Activated T-cell treated with anti-CD3 and anti-CD28 coated beads, Interleukin-2, amount 50 U/mL, for 1 hour (primary cell): Measurements from ENCODE around the gene KHDRBS2.

Experiments
- DNase-seq: peaks from one replicate; pipeline ENCODE4 v3.0.0-alpha.2; 2020

The KHDRBS2 gene

GRCh38 chr6:62174548-62174947 is 111.5 kb downstream of the KHDRBS2 start:
- no peak for DNase-seq

DNA sequence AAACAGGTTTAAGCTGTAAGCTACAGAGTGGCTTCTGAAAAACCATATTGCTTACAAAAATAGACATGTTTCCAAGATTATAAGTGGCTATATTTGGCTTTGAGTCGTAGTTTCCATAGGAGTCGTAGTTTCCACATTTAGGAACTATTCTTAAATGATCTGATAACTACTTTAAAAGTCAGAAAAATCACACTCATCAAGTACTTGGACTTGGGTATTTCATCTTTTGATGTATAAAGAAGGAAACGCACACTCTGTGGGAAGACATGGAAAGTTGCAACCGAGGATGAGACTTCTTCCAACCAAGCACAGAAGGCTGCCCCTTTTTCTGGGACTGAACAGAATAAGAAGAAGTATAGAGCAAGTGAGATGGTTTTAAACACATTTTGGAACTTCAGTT is 118.3 kb downstream of the KHDRBS2 start:
- no peak for DNase-seq

DNA sequence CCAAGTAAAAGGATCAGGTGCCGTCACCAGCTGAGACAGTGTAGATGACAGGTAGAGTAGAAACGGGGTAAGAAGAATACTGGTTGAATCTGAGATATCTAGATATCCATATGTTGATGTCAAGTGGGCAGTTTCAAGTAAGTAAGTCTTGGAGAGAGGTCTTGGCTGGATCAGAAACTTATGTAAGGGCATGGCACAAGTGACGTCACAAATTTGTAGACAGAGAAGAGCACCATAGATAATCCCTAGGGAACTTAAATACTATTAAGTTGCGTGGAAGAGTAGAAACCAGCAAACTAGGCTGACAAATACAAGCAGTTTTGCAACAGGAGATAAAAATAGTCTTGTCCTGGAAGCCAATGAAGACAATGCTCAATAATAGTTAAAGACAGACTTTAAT is 123.2 kb downstream of the KHDRBS2 start:
- DNase-seq: no peak

GRCh38 chr6:62152796-62153195 is 133.2 kb downstream of the KHDRBS2 start:
- no peak for DNase-seq

DNA sequence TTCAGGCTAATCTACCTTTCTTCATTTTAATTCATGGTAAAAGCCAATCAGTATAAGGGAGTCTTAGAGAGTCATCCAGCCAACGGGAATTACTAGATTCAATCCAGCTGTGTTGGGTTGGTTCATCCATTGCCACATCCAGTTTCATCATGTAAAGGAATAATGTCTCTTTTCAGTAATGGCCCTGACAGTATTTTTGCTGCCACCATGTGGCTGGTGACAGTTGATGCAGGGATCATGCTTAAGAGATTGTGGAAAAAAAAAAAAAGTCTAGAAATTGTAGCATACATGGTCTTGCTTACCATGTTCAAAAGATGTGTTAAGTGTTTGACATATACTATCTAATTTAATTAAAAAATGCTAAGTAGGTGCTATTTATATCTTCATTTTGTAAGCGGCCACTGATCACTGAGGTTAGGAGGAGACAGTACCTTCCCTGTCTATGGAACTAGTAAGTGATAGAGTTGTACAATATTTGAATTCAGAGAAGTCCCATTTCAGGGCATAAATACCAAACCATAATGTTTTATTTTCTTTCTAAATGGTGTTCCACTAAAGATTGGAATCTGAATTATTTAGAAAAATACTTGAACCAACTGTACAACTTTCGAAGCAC is 135.9 kb downstream of the KHDRBS2 start:
- no peak for DNase-seq

DNA sequence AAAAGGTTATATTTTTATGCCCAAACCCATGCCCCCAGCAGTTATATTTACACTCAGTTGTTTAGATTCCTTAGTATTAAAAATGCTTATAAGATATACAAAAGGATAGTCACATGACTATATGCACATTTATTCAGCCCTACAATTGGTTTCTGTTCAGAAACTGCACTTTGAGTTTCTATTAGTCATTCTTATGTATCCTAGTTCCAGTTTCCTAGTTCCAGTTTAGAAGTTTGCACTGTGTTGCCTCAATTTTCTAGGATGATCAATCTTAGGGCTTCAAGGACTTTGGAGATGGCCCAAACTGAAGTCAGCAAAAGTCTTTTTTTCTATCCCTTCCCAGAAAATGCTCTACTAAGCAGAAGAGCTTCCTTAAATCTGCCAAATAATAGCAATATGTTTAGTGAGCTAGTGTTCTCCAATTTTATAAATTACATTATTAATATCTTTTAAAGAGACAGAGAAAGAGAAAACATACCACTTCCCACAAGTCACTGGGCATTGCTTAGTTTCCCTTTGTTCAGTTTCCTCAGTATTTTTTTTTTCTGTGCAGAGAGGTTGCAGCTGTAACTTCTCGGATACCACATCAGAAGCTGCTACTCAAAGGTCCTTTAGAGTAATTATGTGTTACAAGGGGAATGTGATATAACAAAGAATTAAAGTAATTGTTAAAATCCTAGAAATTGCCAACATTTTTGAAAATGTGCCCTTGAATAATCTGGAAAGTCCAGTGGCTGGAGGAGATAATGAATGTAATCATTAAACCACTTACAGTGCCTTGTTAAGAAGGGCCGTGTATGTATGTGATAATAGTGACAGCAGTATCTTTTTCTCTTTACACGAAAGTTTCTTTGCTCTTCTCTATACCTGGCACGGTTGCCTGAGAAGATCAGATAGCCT is 138.8 kb downstream of the KHDRBS2 start:
- DNase-seq: no peak

- DNase-seq: no peak
These were observed 156.9 kb downstream of the KHDRBS2 start for GRCh38 chr6:62129127-62129526.

DNA sequence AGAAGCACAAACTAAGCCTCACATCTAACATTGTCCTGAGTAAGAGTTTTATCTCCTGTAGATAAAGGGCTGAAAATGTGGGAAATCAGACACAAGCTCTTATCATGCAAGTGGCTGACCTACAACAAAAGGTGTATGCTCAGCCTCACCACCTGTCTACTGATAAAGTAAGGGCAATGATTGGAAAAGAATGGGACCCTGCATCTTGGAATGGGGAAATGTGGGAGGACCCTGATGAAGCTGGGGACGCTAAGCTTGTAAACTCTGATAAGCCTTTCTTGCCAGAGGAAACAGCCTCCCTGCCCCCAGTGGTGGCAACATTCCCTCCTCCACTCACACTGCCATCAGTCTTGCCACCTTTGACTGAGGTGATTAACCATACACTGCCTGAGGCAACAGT is 166.6 kb downstream of the KHDRBS2 start:
- DNase-seq: no peak

GRCh38 chr6:62103186-62103859 is 182.7 kb downstream of the KHDRBS2 start:
- DNase-seq: no peak

DNA sequence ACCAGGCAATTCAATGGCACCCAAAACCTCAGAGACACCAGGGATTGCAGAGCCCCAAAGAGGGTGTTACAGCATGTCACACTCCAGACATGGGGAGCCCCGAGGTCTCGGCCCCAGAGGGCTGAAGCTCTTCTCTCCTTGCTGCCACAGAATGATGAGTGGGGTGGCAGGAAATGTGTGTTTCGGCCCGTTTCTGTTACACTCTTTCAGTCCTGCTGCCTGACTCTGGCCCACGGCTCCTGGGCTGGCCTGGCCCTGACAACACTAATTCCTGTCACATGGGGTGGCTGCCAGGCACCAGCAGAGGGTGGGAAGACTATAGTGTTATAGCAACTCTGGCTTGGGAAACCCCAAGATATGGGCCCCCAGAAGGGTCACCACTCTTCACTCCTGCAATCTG is 183.6 kb downstream of the KHDRBS2 start:
- no peak for DNase-seq

DNA sequence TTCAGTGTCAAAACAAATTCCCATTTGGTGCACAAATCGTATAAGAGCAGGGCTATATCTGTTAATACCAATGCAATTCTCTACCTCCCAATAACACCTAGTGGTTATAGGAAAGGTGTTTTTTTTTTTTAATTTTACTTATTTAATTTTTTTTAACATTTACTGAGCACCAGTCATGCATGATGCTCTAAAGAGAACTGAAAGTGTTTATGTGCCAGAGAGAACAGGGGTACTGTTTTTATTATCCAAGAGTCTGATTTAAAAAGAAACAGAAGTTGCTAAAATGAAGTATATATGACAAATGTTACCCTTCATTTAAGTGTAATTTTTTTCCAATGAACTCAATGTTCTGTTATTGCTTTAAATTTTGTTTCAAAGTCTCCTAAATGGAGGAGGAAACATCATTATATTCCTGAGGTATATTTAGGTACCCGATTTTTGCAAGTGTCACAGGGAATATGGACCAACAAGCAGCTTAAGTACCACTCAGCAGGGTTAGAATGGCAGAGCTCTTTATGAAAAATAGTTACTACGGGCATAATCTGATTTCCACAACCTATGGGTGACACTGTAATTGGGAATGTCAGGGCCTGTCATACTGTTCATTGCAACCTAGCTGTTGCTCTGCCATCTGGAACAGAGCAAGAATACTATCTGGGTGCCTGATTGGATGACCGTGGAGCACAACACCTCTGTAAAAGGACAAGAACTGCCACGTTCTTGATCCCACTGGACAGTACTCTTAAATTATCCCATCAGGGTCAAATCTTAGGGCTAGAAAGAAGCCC is 195.4 kb downstream of the KHDRBS2 start:
- no peak for DNase-seq

- DNase-seq: no peak
These were observed 196.2 kb downstream of the KHDRBS2 start for GRCh38 chr6:62089781-62090180.

DNA sequence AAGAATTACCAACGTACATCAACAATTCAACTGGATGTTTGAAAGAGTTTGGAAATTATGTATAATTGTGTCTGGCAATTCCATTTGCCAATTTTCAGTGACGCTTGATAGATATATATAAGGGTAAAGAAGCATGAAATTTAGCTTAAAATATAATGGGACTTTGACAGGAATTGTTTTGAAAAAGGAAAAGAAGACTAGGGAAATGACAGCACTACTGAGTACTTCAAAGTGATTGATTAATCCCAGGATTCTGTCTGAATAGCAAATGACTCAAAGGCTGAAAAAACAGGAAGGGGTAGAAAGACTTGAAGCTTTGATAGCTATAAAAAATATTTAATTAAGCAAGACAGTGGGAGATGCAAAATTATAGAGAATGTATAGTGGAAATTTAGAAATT is 200.0 kb downstream of the KHDRBS2 start:
- no peak for DNase-seq

DNA sequence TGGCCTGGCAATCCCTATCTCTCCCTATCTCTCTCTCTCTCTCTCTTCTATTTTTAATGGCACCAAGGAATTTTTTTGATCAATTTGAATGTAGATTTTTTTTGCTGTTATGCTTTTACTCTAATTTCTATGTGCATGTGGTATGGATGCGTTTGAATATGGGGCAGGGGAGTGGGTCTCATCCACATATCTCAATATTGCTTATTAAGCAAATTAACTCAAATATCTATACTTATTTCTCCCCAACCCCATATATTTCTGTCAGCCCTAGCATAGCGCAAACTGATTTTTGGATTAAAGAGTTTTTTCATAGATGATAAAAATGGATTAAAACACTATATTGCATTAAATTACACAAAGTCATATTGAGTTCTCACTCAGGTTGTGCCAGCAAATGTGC is 210.2 kb downstream of the KHDRBS2 start:
- no peak for DNase-seq

DNA sequence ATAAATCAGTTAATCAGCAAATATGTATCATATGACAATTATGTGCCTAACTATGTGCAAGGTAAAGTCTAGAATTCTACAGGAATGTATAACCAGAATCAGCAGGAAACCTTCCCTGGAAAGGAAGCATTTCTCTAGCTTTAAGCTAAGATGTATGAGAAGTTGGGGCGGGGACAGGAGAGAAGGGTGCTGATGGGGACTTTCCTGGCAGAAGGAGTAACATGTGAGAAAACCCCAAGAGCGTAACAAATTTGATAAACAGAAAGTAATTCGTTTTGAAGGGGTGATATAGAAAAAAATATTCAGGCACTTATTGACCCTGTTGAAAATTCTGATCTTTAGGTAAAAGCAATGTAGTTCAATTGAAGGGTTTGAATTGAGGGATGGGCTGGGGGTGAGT is 226.1 kb downstream of the KHDRBS2 start:
- no peak for DNase-seq

GRCh38 chr6:62057300-62057699 is 228.7 kb downstream of the KHDRBS2 start:
- DNase-seq: no peak

DNA sequence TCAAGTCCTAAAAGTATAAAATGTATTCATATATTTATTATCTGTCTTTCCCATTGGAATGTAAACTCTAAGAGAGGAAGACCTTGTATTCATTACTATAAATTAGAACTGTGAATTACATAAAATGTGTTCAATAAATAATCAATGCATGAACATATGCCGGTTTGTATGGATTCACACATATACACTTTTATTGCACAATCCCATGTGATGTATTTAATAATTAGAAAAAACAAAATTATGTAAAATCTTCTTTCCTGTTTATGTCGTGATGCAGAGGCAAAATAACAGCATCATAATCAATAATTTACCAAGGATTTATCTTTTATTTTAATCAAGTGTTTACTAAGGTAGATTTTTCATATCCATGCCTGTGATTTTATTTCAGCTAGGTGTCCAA is 240.5 kb downstream of the KHDRBS2 start:
- DNase-seq: no peak

- no peak for DNase-seq
These were observed 242.9 kb downstream of the KHDRBS2 start for GRCh38 chr6:62043084-62043483.

DNA sequence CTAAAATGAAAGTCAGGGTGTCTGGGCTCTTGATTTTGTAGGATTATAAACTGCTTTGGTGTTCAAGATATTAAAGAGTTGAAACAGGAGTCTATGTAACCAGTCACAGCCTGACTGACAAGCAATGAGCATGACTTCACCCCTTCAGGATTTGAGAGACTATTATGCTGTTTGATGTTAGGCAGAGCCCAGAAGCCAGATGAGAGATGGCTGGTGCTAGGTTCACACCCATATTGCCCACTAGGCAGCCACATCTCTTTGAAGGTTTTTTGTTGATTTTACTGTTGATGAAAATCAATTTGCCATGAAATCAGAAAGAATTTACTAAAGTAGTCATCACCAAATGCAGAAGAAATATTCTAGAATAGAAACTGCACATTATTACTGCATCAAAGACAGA is 243.6 kb downstream of the KHDRBS2 start:
- no peak for DNase-seq

- DNase-seq: no peak
These were observed 246.4 kb downstream of the KHDRBS2 start for GRCh38 chr6:62039605-62040004.

DNA sequence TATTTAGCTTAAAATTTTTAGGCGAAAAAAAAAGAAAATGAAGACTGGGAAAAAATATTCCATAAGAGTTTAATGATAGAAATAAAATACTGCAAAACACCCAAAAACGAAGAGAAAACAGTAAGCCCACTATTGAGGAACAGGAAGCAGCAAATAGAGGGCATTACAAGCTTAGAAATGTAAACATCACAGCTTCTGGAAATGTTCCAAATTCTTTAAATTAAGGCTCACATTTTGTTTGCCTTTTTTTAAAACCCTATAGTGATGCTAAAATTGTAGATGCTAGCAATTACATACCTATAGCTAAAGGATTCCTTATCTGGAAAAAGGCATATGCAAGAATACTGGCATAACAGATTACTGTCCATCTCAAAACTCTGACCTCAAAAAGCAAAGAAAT is 248.6 kb downstream of the KHDRBS2 start:
- DNase-seq: no peak

GRCh38 chr6:62035952-62036351 is 250.1 kb downstream of the KHDRBS2 start:
- DNase-seq: no peak

- DNase-seq: no peak
These were observed 272.3 kb downstream of the KHDRBS2 start for GRCh38 chr6:62013719-62014118.
